Astrocyte of the hippocampus (primary cell): ENCODE data around the gene PLEKHO1.
A peak's percentile ranks its signal among the peaks of the same experiment; 100 is the strongest.

Experiments
- DNase-seq: peaks from one replicate; pipeline ENCODE4 v3.0.0; 2011; ENCODE audit warnings: low read depth, low spot score

PLEKHO1 gene

DNA sequence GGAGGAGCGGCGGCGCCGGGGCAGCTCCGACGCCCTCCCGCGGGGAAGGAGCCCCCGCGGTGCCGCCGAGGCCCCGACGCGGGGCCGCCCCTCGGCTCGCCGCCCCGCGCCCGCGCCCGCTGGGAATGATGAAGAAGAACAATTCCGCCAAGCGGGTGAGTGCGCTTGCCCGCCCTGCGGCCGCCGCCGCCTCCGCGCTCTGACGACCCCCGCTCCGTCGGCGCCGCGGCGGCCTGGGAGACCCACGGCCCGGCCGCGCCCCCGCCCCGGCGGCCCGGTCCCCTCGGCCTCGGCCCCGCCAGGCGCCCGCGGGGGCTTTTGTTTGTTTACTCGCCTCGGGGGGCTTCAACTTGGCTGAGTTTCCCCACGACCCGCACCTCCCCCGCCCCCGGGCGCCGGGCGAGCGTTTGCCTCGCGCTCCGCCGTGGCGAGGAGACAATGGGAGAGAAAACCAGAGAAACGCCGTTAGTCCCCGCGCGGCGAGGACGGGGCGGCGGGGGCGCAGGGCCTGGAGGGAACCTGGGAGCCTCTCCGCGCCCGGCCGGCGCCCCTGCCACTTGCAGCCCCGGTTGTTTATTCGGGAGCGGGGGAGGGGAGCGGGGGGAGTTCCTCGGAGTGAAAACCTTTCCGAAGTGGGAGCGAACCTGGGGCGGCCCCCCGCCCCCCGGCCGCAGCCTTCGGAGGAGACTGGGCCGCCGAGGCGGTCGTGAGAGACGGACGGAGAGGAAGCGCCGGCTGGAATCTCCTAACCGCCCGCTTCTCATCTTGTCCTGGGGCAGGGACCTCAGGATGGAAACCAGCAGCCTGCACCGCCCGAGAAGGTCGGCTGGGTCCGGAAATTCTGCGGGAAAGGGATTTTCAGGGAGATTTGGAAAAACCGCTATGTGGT is 661 bp downstream of the PLEKHO1 start:
- DNase-seq: peak; percentile 53

DNA sequence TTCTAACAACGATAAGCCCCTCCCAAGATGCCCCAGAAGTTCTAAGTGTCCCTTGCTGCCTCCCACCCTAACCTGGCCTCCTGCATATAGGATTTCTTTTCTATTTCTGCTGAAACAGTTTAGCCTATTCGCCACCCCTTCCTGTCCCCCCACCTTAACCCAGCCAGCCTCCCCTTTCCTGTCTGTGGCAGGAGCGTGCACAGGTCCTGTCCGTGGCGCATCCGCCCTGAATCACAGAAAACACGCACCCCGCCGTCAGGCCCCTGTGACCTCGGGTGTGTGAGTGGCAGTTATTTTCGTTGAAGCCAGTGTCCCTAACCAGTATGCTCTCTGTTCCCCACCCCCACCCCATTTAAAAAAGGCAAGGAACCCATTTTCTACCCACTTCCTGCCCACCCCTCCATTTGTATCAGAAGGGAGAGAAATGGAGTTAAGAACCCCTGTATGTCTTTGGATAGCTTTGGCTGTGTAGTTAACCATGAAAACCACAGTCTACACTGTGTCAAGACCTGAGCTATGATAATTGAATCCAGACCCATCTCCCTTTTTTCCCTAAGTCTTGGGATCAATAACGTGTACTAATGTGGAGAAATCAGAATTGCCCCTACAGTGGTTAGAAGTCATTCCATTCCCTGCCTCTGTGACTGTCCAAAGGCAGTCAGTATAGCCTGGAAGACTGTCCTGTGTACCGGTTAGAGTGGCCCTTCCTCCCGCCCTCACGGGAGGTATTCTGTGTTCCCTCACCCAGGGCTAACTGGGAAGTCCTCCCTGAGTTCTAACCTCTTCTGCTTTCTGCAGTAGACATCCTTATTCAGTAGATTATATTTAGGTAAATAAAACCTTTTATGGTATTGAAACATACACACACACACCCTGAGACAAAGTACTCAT is 1.8 kb downstream of the PLEKHO1 start:
- DNase-seq: no peak

DNA sequence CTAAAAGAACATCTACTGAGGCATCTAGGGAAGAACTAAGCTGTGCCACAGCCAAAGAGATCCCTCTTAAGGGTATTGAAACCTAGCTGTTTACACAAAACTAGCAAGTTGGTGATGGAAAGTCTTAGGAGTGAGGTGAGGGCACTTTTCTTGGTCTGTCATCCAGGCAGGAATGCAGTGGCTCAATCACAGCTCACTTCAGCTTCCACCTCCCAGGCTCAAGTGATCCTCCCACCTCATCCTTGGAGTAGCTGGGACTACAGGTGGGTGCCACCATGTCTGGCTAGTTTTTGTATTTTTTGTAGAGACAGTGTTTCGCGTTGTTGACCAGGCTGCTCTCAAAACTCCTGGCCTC is 2.4 kb downstream of the PLEKHO1 start:
- no peak for DNase-seq

DNA sequence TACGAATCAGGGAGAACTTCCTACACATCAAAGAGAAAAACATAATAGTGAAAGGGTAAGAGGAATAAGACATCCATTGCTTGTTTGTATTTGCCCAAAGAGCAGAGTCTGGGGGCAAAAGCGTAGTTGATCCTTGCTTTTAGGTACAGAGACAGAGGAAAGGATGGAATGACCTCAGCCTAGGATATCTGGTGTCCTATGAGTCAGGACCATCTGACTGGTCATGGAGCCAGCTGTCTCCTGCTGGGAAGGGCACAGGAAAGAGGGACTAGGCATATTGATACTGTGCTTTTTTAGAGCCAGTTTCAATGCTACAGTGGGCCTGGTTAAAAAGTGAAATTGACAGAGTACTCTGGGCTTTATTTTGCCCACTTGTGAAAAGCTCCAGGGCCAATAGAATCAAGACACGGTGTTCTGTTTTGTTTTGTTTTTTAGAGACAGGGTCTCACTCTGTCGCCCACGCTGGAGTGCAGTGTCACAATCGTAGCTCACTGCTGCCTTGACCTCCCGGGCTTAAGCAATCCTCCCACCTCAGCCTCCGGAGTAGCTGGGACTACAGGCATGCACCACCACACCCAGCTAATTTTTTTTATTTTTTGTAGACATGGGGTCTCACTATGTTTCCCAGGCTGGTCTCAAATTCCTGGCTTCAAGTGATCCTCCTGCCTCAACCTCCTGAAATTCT is 3.2 kb downstream of the PLEKHO1 start:
- DNase-seq: no peak

DNA sequence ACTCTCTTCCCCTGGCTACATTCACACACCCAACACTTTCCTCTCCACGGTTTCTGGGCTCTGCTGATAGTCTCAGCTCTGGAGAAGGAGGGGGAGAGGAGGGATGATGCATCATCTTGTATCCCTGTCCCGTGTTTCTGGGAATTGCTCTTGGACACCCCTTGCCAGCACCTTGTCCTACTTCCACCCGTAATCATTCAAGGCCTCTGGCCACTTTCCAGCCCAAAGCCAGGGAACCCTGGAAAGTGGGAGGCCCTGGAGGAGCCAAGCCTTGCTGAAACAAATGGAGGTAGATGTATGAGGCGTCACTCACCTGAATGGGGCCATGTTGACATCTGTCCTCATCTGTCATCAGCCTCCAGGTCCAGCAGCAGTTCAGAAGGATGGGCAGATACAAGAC is 4.4 kb downstream of the PLEKHO1 start:
- no peak for DNase-seq

DNA sequence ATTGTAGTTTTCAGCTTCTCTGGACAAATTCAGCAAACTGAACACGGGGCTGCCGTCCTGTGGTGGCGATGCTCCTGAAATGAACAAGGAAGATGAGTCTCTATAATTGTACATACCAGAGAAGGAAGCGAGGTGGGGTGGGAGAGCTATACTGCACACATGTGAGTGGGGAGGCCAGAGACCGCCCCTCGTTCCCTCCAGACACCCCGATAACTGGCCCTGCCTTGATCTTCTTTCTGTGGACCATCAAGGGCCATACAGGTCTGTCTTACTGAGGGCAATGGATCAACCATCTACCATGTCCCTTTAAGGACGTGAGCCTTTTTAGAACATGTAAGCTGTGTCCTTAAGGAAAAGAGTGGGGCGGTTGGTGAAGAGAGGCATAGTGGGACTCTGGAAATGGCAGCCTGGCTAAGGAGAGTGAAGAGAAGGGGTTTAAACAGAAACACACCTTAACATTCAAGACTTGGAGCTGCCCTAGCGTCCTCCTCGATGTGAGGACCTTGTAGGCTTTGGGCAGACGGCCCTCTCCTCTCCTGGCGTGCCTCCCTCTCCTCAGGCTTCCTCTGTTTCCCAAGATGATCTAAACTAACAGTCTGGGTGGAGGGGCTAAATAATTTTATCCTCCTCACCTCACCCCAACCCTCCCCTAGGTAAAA is 5.8 kb downstream of the PLEKHO1 start:
- no peak for DNase-seq

DNA sequence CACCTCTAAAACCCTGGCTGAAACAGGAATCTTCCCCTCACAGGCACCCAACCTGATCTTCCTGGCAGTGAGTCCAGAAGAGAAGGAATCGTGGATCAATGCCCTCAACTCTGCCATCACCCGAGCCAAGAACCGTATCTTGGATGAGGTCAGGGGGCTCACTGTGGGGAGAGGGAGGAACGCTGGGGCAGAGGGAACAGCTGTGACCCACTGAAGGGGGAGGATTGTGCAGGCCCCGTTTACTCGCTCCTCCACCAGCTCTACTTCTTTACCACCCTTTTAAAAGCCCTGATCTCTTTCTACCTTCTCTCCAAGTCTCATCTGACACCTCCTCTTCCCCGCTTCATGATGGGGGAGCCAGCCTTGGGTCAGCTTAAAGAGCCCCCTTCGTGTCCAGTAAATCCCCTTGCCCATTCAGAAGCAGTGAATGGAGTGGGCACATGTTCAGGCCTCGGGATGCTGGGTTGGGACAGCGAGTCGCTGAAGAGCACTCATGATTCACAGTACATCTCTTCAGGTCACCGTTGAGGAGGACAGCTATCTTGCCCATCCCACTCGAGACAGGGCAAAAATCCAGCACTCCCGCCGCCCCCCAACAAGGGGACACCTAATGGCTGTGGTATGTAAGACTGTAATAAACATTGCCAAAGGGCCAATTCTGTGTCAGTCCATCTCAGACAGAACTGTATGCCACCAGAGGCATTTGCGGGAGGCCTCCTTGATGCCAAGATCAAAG is 7.3 kb downstream of the PLEKHO1 start:
- peak; percentile 64 for DNase-seq

DNA sequence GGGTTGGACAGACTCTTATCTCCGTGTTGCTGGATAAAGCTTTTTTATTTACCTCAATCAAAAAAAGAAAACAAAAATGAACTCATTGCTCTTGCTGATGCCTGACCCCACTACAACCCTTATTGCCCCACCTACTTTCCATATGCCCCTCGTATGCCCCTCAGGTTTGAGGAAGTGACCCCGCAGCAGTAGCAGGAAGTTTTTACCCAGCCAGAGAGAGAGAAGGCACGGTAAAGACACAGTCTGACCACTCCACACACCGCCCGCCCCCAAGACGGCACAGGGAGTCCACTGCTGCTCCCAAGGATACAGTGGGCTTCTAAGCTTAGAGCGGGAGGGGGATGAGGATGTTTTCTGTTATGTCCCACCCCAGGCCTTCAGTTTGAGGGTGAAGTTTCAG is 9.8 kb downstream of the PLEKHO1 start:
- no peak for DNase-seq

DNA sequence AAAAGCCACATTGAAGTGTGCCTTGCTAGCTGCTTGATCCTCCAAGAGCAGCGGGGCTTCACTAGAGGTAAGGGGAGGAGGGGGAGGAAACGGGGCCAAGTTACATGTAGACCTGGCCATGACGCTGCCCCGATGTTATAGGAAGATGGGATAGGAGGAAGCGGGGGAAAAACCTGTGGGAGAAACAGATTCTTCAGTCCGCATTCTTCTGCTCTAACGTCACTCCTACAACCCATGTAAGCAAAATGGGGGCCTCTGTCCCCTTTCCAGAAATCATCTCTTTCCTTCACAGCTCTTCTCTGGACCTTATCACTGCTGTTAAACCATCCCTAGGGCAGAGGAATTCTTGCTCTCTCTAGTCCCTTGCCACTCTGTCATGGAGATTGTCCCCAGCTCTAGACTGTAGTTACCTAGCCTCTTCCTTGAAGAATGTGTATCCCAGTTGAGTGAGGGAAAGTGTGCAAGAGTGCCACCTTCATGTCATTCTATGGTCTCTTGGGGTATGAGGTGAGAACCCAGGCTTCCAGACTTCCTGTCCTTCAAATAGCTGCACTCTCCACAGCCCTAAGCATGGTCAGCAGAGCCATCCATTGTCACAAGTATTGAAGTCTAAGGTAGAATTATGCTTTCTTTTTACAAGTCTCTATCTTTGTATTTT is 11.4 kb downstream of the PLEKHO1 start:
- DNase-seq: no peak

DNA sequence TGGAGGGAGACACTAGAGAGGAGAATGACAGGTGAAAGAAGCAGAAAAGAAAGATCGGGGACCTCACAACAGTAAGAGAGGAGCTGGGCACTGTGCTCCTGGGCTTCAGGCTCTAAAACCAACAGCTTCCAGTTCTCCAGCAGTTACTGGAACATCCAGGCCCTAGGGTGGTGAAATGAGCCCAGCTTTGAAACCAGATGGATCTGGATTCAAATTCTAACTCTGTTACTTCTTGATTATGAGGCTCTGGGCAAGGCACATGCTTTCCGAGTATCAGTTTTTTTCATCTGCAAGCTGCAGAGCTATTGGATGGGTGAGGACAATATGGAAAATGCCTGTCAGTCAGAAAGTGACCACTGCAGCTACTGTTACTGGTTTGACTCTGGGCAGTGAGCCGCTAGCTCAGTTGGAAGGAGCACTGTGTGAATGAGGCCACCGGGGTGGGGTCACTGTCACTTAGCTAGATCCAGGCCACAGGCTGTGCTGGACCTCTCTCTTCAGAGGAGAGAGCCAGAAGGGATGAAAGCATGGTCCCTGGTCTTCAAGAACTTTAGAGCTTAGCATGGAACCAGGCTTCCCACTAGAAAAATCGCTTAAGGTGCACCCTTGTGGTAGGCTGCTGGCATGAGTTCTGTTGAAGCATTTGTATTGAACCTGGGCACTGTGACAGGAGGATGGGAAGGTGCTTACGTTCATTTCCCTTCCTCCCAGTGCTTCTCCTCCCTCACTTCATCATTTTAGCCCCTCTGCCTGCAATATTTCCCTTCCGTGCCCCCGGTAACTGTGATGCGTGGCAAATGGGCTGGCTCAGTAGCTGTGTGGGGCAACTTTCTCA is 12.2 kb downstream of the PLEKHO1 start:
- peak; percentile 63 for DNase-seq

DNA sequence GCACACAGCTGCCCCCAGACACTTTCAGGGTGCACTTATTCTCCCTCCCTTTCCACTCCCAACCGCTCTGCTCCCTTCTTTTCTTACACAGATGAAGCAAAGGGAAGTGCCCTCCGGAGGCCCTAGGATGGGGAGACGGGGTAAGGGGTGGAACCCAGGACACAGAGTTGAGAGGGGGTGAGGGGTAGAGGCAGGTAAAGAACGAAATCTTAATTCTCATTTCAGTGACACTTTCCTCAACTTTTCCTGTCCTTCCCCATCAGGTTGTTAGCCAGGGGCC is 12.8 kb downstream of the PLEKHO1 start:
- DNase-seq: no peak

DNA sequence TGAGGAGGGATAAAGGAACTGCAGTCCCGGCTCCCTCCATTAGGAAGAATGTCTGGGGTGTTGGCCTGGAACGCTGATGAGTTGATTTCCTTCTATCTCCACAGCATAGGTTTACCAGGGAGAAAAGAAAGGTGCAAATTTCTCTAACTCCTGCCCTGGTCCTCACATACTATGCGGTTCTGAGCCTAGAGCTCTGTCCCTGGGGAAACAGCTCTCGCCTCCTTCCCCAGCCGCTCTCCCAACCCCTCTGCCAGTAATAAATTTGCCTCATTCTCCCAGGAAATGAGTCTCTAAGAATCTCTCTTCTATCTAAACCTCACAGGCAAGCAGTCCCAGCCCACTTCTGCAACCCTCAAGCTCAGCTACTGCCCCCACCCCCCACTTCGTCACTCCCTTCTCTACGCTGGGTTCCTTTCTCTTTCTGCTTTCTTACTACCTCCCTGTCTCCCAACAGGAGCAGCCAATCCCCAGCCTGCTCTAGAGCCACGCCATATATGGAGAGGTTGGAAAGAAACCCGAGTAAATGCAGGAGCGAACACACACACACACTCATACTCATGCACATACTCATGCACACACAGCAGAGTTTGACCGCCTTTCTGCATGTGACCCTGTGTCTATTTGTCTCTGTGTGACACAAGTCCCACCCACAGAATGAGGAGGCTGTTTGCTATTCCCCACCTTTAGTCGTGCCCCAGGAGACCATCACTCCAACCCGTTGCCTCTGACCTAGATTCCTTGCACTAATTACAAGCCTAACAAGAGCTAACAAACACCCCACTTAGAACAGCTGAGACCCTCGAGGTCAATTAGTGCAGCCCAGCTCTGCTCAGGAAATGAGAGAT is 13.4 kb downstream of the PLEKHO1 start:
- peak; percentile 99 for DNase-seq

DNA sequence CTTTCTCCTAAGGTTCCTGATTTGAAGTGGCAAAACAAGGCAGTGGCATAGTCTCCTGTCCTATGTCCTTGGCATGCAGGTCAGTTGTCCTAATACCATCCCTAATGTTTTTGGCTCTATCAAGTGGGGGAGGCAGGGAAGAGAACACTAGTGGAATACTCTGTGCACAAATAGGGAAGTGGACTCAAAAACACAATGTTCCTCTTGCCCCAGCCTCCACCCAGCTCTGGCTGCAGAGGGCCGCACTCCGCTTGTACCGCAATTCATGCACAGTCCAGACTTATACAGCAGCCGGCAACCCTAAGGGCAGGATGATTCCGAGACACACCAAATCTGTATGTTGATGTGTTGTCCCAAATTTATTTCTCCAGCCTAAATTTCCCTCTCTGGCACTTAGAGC is 14.5 kb downstream of the PLEKHO1 start:
- no peak for DNase-seq

DNA sequence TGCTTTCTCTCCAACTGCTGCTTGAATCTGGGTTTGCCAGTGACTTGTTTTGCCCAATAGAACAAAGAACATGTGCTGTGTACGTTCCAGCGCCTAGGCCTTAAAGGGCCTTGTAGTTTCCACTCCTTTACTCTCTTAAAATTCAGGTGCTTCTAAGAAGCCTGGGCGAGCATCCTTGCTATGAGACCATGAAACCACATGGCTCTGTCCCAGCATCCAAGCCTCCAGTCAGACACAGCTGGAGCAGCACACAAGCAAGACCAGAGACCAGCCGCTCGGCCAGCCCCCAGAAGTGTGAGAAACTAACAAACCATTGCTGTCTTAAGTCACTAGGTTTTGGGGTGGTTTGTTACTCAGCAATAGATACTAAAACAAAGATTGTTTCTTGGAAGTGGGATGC is 15.1 kb downstream of the PLEKHO1 start:
- DNase-seq: no peak

DNA sequence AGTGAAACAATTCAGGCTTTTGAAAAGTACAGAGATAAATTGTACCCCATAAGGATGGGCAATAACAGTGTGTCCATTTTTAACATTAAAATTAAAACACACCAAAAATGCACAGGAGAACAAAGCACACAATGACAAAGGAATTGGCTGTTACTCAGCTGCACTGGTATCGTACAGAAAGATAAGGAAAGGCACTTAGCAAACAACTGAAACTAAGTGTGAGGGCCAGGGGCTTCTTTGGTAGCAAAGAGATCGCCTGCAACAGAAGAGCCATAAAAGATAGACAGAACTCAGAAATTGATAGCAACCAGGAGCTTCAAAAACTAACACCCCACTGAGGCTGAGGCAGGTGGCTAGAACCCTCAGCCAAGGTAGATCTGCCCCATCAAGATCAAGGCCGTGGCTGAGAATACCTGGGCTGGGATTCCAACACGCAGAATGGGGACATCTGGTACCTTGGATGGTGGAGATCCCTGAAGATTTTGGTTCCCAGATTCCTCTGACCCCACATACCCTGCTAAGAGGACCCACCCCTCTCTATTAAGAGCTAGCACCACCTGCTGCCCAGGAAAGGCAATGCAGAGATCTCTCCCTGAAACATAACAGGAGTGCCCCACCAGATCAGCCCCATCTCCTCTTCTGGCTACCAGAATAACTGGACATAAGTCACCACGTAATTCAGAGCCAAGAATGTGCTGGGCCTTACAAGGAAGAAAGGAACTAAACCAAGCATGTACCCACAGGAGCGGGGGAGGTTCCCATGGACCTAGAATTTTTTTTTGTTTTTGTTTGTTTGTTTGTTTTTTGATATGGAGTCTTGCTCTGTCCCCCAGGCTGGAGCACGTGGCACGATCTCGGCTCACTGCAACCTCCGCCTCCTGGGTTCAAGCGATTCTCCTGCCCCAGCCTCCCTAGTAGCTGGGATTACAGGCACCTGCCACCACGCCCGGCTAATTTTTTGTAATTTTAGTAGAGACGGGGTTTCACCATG is 16.2 kb downstream of the PLEKHO1 start:
- DNase-seq: peak; percentile 72

DNA sequence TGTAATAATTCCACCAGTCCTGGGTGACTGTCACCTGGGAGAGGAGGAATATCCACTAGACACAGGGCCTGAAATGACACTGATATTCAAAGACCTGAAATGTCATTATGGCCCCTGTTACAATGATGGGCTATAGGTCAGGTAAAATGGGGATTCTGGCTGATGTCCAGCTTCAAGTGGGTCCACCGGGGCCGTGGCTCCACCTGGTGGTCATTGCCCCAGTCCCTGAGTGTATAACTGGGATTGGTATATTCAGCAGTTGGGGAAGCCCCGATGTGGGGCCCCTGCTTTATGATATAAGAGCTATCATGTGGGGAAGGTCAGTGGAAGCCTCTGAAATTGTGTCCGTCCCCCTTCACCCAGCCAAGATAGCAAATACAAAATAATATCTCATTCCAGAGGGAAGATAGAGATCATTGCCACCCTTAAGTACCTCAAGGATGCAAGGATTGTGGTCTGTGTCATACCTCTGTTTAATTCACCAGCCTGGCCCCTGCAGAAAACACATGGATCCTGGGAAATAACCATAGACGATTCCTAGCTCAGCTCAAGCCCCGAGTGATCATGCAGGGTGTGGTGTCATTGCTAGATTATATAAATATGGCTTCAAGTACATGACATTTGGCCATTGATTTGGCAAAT is 19.4 kb downstream of the PLEKHO1 start:
- DNase-seq: peak; percentile 80

DNA sequence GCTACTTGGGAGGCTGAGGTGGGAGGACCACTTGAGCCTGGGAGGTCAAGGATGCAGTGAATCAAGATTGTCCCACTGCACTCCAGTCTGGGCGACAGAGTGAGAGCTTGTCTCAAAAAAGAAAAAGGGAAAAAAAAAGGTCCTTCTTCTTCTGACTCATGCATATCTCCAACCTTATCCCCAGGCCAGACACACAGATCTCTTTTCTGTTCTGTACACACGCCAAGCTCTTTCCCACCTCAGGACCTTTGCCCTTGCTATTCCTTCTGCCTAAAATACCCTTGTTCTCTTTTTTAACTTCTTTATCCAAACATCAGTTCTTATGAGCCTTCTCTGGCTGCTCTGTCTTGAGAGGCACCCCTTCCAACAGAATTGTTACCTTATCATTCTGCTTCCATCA is 22.1 kb downstream of the PLEKHO1 start:
- no peak for DNase-seq
